ENCODE measurements around the gene LGR6. TPM values are rescaled to one million over a fixed set of nuclear protein-coding genes. Genes with fewer than 3 reads are reported as not detected.

LGR6 gene
- total and polyA plus RNA-seq, 2 of the 8 experiments (the other 6 are each of a cell fraction or from before 2014, with no cell fraction given) = 0.50 to 1.0 TPM

DNA sequence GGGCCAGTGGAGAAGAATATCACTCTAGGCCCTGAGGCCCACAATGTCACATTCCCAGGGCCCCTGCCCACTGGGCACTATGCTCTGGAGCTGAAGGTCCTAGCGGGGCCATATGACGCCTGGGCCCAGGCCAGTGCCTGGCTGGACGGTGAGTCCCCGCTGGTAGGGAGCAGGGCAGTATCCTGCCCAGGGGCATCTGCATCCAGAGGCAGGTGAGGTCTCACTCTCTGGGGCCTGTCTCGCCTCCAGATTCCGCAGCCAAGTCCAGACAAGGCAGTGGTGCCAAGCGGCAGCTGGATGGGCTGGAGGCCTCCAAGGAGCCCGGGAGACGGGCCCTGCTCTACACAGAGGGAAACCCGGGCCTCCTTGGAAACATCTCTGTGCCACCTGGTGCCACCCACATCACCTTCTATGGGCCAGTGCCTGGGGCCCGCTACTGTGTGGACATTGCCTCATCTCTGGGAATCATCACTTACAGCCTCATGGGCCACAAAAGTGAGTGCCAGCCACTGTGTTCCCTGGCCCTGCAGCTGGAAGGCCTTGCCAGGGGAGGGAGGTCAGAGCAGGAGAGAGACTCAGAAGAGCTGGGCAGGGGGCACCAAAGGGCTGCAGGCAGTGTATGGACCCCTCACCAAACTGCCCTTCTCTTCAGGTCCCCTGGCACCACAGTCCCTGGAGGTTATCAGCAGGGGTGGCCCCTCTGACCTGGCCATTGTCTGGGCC is 22.1 kb upstream of the LGR6 start:
- Histone ChIP-seq H2BK12ac (ENCODE audit: low read depth, low read length) (no peak overlapping the region), H3K79me1 (ENCODE audit: low read depth, low read length) (no peaks in the 10 kb centered on the region), H4K5ac (ENCODE audit: insufficient read length, low read depth, low read length) (no peak overlapping the region), H4K20me1 (replicated peaks in 1 of 2; ENCODE audit: control insufficient read depth in 1 of 2, insufficient read depth in 2 of 2, low read length in 2 of 2) (no peaks in the 10 kb centered on the region), H3K4me1 (replicated peaks in 1 of 4; ENCODE audit: control insufficient read depth in 3 of 4, insufficient read depth in 4 of 4, low read length in 3 of 4) (peaks cover 0 to 3% (median 0%) of the 10 kb centered on the region in 4 experiments; a peak in 1 of 7 replicates), H3K27me3 (replicated peaks in 1 of 4; ENCODE audit: control insufficient read depth in 3 of 4, extremely low read depth in 1 of 4, insufficient read depth in 3 of 4, low read length in 3 of 4) (no peaks in the 10 kb centered on the region), H2BK5ac (ENCODE audit: low read depth, low read length) (no peak overlapping the region; the same call in 1 of the 2 replicates), H3K23me2 (ENCODE audit: low read depth, low read length) (no peaks in the 10 kb centered on the region), H3K79me2 (ENCODE audit: control insufficient read depth in 1 of 2, insufficient read depth in 2 of 2, low read length in 2 of 2) (no peaks in the 10 kb centered on the region), H4K91ac (replicated peaks; ENCODE audit: insufficient read length, low read length) (no peak overlapping the region), H3K23ac (ENCODE audit: insufficient read length) (no peak overlapping the region), H3K36me3 (ENCODE audit: control insufficient read depth in 2 of 4, insufficient read depth in 4 of 4, low read length in 3 of 4) (no peaks in the 10 kb centered on the region), H3K18ac (ENCODE audit: extremely low read depth, low read length) (no peak overlapping the region), H3K4me3 (ENCODE audit: extremely low read depth in 1 of 4, insufficient read depth in 2 of 4, low read depth in 3 of 4, low read length in 4 of 4) (no peak overlapping the region), H2BK120ac (replicated peaks; ENCODE audit: low read depth, low read length) (no peak overlapping the region), H3K9ac (replicated peaks in 1 of 4; ENCODE audit: extremely low read depth in 1 of 4, low read depth in 3 of 4, low read length in 3 of 4) (no peak overlapping the region), H2AFZ (ENCODE audit: low read length) (no peak overlapping the region), H3K4ac (replicated peaks; ENCODE audit: insufficient read length, low read depth, low read length) (no peak overlapping the region), H3K4me2 (ENCODE audit: insufficient read depth in 1 of 2, low read depth in 2 of 2, low read length in 2 of 2) (no peak overlapping the region), H4K8ac (ENCODE audit: extremely low read depth, insufficient read depth, low read length) (no peak overlapping the region), H2BK15ac (ENCODE audit: low read length) (no peak overlapping the region), H2BK20ac (ENCODE audit: low read length) (no peak overlapping the region), H3K14ac (ENCODE audit: insufficient read length) (no peak overlapping the region), H3K9me3 (ENCODE audit: insufficient read depth in 2 of 2, low read depth in 1 of 2, low read length in 1 of 2) (no peaks in the 10 kb centered on the region), H3K27ac (ENCODE audit: low read depth, low read length) (no peak overlapping the region), H2AK5ac (ENCODE audit: low read depth, low read length) (0 out of 2 replicates have a peak overlapping the region, but pooled peaks have one; percentile 53), H3K56ac (replicated peaks; ENCODE audit: insufficient read length, low read depth, low read length) (no peak overlapping the region)
- ChIA-PET CTCF (ENCODE audit: partially characterized antibody) (interaction anchor here (1.5 to 10.1 kb wide), 3 partner anchors 12 to 16 kb away, joined by 3 to 77 read pairs (median 6); no protein-coding TSS in a partner anchor), POLR2A (ENCODE audit: partially characterized antibody) (interaction anchor here (0.8 kb wide), 1 partner anchor 27 kb away, joined by 3 read pairs; the partner anchor contains the start of gene ARL8A)
- FAIRE-seq (no peak), DNase-seq (ENCODE audit: low read depth in 1 of 2, low spot score in 2 of 2) (no peak)
- 97% methylated on average over 11 of the region's 11 CpGs; no CpG with 5 or more reads in 1 of the 2 experiments for WGBS, 2 experiments (ENCODE audit: extremely low coverage in 1 of 2, insufficient coverage in 1 of 2, insufficient read length in 1 of 2, insufficient replicate concordance in 2 of 2, low coverage in 1 of 2, low lambda C conversion rate in 2 of 2, missing lambda C conversion rate in 1 of 2)
- TF ChIP-seq GTF2F1 (IDR thresholded peaks at IDR 0.05; ENCODE audit: borderline replicate concordance, low read depth, low read length) (no peak), SP4 (IDR thresholded peaks at IDR 0.05; ENCODE audit: low read length) (no peak), RNF2 (IDR thresholded peaks at IDR 0.05; ENCODE audit: borderline replicate concordance, low read depth, low read length, missing control alignments, poor library complexity, severe bottlenecking) (no peak), EZH2 (IDR thresholded peaks at IDR 0.05; ENCODE audit: low read depth, low read length, severe bottlenecking) (no peak), BACH1 (IDR thresholded peaks at IDR 0.05; ENCODE audit: low read length) (no peak), TBP (IDR thresholded peaks at IDR 0.05; ENCODE audit: low read depth, low read length) (no peak), SP2 (IDR thresholded peaks at IDR 0.05; ENCODE audit: low read length) (no peak), SIX5 (IDR thresholded peaks at IDR 0.05; ENCODE audit: low read depth, low read length) (no peak), BRCA1 (IDR thresholded peaks at IDR 0.05; ENCODE audit: low read depth, low read length) (no peak), POU5F1 (IDR thresholded peaks at IDR 0.05; ENCODE audit: low read depth, low read length) (no peak)
